Mucosa of descending colon (tissue), 3 donors: ENCODE results near the gene CUL1. TPM values are rescaled to one million over a fixed set of nuclear protein-coding genes. Genes with fewer than 3 reads are reported as not detected.

Experiments used
- ATAC-seq: fragments of 200-7000 bp; cut with Tn5 transposase; one replicate; pipeline ENCODE4 v1.9.1; 2020; ENCODE audit warnings: mild to moderate bottlenecking, moderate library complexity
- DNase-seq, 3 donors: peaks; one replicate each; pipeline ENCODE4 v3.0.0-alpha.2; 2020
- H3K36me3 ChIP-seq: fragments of 200-600 bp; one replicate; pipeline ENCODE4 v1.8.0; 2021; ENCODE audit warnings: low read depth, mild to moderate bottlenecking
- H3K4me1 ChIP-seq: fragments of 200-600 bp; one replicate; pipeline ENCODE4 v1.8.0; 2021; ENCODE audit warnings: low read depth, mild to moderate bottlenecking
- H3K4me3 ChIP-seq: fragments of 200-600 bp; one replicate; pipeline ENCODE4 v1.8.0; 2021; ENCODE audit warnings: mild to moderate bottlenecking
- H3K9me3 ChIP-seq: fragments of 200-600 bp; one replicate; pipeline ENCODE4 v1.8.0; 2021; ENCODE audit warnings: mild to moderate bottlenecking
- intact Hi-C, 2 donors: fragments of 100-400 bp; cut with DNase I in 1 of 2; cut with micrococcal nuclease in 1 of 2; formaldehyde crosslinking; loops; one replicate each; pipeline versions ENCODE4 v1.11.0 to v1.11.1; 2022; cut with DNase I, micrococcal nuclease
- total RNA-seq, 3 donors: library from RNA; stranded (reverse); fragmentation: NEBNext Ultra II Directional in 2 of 3; extraction: Animal tissue kit (Norgen Biotek cat#: 25700) in 2 of 3; gene quantifications; one replicate each; pipeline versions ENCODE4 v1.2.1 to v1.2.4, GENCODE V29; 2021 to 2023
- TF ChIP-seq, protein P1 (sequence below): fragments of 200-600 bp; IDR thresholded peaks from one replicate; pipeline ENCODE4 v1.8.0; 2022; ENCODE audit warnings: antibody characterized with exemption, mild to moderate bottlenecking
- donor health status: DM: no; HTN: no; CAD: no; lungs with moderate emphysema.
- donor health status: DM: no; HTN: no; CAD: no.
- donor health status: DM: no; HTN: yes; CAD: no.

CUL1 gene
- total RNA-seq, 3 donors from 2014 or later, result 28.7 to 58.1 (median 33.3) TPM

DNA sequence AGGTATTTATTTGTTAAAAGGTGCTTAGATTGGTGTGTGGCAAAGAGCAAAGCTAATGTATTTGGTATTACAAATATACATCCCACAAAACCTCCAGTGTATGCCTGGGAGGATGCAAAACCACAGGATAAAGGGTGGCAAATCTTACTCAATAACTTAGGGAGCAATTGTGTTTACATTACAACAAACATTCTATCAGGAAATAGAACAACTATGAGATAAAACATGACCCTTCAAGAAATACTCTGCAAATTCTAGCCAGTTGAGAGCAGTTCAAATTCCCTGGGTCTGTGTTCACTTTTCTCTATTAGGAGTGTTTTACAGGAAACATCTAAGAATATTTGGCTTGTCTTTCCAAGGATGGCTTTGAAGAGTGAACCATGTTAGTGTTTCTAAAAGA, 64.9 kb downstream of the CUL1 start:
- H3K36me3 ChIP-seq, result peaks cover 7% of the 10 kb centered on the region
- intact Hi-C loops, result no loop called here
- H3K4me3 ChIP-seq, result no peak overlapping the region
- no peaks in the 10 kb centered on the region for H3K4me1 ChIP-seq
- TF ChIP-seq, protein P1, sequence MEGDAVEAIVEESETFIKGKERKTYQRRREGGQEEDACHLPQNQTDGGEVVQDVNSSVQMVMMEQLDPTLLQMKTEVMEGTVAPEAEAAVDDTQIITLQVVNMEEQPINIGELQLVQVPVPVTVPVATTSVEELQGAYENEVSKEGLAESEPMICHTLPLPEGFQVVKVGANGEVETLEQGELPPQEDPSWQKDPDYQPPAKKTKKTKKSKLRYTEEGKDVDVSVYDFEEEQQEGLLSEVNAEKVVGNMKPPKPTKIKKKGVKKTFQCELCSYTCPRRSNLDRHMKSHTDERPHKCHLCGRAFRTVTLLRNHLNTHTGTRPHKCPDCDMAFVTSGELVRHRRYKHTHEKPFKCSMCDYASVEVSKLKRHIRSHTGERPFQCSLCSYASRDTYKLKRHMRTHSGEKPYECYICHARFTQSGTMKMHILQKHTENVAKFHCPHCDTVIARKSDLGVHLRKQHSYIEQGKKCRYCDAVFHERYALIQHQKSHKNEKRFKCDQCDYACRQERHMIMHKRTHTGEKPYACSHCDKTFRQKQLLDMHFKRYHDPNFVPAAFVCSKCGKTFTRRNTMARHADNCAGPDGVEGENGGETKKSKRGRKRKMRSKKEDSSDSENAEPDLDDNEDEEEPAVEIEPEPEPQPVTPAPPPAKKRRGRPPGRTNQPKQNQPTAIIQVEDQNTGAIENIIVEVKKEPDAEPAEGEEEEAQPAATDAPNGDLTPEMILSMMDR, result no peak
- ATAC-seq (no peak), DNase-seq (no peak)
- no peaks in the 10 kb centered on the region for H3K9me3 ChIP-seq

DNA sequence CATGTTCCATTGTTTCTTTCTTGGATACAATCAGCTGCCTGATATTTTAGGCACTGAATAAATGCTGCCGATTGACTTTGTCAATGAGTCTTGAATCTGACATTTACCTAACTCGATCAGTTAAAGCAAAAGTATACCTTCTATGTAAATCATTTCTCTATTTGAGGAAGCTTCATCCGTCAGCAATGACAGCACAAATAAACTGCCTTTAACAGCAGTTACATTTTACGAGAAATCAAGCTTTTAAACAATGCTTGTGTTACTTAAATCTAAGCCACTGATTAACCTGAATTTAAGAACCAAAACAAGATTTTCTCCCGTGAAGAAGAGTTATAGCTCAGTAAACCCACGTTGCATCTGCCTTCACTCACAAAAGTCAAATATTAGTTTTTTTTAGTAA, 71.3 kb downstream of the CUL1 start:
- Histone ChIP-seq H3K36me3 (peaks cover 7% of the 10 kb centered on the region), H3K4me3 (no peak overlapping the region), H3K4me1 (no peaks in the 10 kb centered on the region), H3K9me3 (no peaks in the 10 kb centered on the region)
- ATAC-seq, result no peak
- TF ChIP-seq, protein P1, result no peak
- intact Hi-C loops, result no loop called here
- DNase-seq, result no peak

DNA sequence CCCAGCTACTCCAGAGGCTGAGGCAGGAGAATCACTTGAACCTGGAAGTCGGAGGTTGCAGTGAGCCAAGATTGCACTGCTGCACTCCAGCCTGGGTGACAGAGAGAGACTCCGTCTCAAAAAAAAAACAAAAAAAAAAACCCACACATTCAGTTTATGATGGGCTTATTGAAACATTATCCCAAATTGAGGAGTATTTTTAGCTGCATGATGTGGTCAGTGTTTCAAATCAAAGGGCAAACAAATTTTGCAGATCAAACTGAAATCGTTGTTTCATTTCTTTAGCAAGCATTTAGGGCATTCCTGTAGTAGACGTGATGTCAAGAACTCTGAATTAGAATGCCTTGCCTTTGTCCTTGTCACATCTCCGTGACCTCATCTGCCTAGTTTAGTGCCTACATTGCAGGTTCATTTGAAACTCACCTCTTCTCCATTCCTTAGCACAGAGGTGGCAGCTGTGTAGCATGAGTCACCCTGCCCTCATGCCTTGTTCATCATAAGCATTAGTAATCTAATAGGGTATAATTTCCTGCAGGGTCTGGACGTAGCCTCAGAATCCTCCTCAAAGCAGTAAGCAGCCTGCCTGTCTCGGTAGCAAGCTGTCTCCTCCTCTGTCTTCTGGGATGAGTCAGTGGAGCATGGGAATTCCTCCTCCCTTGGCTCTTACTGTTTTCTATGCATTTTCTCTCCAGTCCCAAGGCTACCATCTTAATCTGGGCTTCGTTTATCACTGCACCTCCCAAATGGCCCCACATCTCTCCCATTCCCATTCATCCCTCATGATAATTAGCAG, 73.8 kb downstream of the CUL1 start:
- Histone ChIP-seq H3K9me3 (no peaks in the 10 kb centered on the region), H3K4me3 (no peak overlapping the region), H3K4me1 (no peaks in the 10 kb centered on the region), H3K36me3 (peaks cover 6% of the 10 kb centered on the region)
- TF ChIP-seq, protein P1, result no peak
- intact Hi-C loops, result no loop called here
- no peak for ATAC-seq
- DNase-seq, result no peak

DNA sequence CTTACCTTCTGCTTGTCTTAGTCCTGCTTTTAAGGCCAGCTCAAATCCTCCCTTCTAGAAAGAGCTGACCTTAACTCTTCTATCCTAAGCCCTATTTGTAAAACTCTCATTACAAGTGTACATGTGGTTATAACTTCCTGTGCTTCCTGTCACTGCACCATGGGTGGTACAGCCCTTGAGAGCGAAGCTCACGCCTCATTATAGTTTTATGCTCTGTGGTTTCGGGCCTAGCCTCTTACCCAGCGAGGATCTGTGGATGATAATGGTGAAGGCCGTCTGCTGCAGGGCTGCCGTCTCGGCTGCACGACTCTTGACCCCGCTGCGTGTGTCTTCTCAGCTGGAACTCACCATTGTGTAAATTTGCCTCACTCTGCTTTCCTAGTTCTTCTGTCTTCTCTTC, 74.6 kb downstream of the CUL1 start:
- Histone ChIP-seq H3K4me3 (no peak overlapping the region), H3K4me1 (no peaks in the 10 kb centered on the region), H3K36me3 (no peaks in the 10 kb centered on the region), H3K9me3 (no peaks in the 10 kb centered on the region)
- DNase-seq (peak in 1 of 3 donors; percentile 8), ATAC-seq (peak; percentile 63)
- TF ChIP-seq, protein P1, result no peak
- intact Hi-C loops, result no loop called here

DNA sequence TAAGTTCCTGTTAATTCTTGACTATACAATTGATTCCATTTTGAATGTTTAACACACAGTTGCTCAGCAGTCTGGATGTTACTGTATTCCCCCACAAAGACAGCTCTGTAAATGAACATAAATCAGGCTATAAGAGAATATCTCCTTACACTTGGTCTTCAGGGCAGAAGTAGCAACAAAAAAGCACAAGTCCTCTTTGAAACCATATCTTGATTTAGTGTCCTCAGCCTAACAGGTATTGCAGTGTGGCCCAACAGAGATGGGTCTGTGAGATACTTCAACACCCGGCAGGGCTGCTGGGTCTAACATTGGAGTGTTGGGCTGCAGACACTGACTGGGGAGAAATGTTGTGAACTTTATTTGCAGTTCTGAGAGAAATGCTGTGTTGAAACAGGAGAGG, 75.8 kb downstream of the CUL1 start:
- DNase-seq (no peak), ATAC-seq (no peak)
- Histone ChIP-seq H3K9me3 (no peaks in the 10 kb centered on the region), H3K4me1 (no peaks in the 10 kb centered on the region), H3K36me3 (no peaks in the 10 kb centered on the region), H3K4me3 (no peak overlapping the region)
- TF ChIP-seq, protein P1, result no peak
- intact Hi-C loops, result no loop called here
